HPDE6-E6E7 (cell line): ENCODE results near the gene XPA.

Source experiments
- DNase-seq: peaks from one replicate; pipeline ENCODE4 v3.0.0; 2011; ENCODE audit warnings: missing footprints; ENCODE audit errors: extremely low spot score

The XPA gene

DNA sequence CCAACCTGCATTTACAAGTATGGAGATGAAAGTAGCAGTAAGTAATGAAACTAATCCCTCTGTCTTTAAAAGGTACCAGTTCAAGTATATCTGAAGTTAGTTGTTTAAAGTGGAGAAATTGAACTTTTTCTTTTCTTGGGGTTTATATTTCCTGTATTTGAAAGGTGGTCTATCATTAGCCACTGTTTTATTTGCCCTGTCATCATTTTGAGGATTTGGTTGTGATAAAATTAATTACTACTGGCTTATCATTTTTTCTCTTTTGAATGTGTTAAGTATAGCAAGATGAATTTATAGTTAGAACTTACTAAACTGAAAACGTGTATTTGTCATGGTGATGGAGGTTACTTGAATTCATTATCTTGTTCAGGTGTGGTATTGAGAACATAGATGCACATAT lies 38.4 kb downstream of the XPA start:
- DNase-seq, result no peak

DNA sequence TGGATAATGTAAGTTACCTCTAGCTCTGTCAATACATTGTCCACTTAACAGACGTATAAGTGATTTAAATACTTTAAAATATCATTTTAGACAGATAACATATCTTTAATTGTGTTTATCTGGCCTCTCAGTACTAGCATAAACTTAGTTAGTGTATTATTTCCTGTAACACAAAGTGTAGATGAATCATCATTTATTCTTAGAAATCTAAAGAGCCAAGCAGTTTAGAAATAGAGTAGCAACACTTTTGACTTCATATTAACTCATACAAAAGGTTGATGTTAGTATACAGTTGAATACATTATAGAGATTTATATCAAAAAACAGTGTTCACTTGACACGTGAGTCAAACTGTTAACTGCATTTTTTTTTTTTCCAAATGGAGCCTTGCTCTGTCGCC lies 45.5 kb downstream of the XPA start:
- DNase-seq, result no peak

DNA sequence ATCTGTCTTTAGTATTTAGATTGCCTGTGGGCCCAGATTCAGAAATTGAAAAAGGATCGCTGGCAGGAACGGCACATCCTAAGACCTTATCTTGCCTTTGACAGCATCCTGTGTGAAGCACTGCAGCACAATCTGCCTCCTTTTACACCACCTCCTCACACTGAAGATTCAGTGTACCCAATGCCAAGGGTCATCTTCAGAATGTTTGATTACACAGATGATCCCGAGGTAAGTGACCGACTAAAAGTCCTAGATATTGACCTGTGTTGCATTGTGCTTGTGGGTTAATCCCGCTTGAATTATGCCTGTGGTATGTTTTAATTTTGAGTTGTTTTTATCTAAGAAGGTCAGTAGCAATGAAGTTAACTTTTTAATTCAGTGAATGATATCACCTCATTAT lies 49.1 kb downstream of the XPA start:
- no peak for DNase-seq

DNA sequence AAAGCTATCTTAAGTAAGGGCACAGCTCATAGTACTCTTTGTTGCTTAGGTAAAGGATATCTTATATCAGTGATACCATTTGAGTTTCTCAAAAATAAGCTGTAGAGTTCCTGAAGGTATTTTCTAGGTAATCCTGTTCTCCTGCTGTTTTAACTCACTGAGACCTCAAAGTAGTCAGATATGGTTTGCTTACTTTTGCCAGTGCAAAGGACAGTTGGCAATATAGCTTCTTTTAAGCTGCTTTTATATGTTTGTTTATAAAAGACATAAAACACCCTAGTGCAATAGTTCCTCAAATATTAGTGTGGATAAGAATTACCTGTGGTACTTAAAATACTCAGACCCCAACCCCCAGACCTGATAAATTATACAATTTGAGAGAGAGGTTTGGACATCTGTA lies 51.4 kb downstream of the XPA start:
- DNase-seq, result no peak

DNA sequence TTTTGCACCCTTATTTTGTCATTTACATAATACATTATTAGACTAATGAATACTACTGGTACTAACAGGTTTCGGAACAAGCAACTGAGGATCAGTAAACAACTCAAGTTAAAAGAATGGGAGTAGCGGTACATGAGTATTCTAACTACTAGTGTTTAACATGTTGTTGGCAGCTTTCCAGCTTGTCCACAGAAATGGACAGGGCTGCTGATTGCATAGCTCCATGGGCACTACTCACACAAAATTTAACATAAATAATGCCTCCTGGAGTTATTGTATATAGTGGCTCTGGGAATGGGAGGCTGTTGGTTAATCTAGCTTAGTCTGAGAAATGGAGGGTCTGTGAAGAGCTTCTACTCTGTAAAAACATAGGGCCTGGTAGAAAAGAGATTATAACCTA lies 56.8 kb downstream of the XPA start:
- no peak for DNase-seq

DNA sequence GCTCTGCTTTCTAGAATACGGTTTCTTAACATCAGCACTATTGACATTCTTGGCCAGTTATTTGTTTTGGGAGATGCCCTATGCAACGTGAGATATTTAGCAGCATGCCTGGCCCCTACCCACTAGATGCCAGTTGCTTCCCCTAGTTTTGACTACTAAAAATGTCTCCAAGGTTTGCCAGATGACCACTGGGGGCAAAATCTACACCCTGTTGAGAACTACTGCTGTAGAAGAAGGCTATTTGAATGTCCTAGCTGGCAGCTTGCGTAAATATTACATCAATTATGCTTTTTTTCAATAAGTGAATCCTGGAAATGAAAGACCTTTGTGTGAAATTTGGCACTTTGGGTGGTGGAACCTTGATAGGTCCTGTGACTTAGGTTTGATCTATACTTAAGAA lies 58.5 kb downstream of the XPA start:
- DNase-seq, result no peak

DNA sequence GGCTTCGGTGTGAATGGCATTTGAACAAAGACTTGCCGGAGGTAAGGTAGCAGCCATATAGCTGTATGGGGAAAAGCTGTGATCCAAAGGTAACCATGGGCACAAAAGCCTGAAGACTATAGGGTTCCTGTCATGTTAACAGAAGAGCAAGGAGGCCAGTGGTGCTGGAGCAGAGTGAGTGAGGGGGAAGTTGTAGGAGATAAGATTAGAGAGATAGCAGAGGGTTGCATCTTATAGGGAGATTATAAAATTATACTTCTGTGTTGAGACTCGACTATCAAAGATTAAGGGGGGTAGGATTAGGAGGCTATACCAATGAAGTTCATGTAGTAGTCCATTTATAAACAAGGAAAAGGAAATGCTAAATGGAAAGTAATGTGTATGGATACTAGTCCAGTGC lies 60.2 kb downstream of the XPA start:
- DNase-seq, result no peak

DNA sequence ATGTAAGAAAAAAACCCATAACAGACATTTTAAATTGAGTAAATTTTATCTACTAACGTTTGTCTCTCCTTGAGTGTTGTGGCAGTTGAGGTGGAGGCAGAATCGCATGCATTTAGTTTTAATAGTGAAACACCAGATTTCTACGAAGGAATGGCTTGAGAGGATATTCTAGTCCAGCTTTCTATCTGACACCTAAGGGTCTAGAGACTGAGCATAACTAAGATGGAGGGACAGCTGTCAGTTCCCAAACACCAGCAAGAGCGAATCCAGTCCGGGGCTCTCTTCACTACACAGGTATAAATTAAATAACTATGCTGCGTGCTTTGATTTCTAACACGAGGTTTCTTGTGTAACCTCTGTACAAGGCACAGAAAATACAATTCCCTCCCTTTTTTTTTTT lies 62.1 kb downstream of the XPA start:
- no peak for DNase-seq

DNA sequence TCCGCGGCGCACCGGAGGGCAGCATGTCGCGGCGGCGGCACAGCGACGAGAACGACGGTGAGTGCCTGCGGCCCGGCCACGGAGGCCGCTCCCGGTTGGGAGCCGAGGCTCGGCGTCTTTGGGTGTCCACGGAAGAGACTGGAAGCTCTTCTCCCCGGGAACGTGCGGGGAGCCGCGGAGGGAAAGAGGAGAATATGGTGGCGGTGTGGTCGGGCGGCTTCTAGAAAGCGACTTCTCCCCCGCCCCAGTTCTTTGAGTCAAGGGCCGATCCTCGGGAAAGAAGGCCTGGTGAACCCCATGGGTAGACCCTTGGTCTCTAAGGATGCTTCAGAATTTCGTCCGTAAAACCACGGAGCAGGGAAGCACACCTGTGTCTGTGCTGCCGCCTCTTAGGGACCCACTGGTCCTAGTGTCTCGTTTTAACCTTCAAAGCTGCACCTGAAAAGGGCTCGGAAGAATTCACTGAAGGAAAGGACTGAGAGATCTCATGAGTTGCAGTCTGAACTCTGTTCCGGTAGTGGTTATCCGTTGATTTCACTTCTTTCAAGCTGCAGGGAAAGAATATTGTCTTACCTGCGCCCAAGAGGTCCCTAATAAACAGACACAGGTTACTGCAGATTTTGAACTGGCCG lies 63.2 kb downstream of the XPA start:
- DNase-seq, result peak; percentile 11

DNA sequence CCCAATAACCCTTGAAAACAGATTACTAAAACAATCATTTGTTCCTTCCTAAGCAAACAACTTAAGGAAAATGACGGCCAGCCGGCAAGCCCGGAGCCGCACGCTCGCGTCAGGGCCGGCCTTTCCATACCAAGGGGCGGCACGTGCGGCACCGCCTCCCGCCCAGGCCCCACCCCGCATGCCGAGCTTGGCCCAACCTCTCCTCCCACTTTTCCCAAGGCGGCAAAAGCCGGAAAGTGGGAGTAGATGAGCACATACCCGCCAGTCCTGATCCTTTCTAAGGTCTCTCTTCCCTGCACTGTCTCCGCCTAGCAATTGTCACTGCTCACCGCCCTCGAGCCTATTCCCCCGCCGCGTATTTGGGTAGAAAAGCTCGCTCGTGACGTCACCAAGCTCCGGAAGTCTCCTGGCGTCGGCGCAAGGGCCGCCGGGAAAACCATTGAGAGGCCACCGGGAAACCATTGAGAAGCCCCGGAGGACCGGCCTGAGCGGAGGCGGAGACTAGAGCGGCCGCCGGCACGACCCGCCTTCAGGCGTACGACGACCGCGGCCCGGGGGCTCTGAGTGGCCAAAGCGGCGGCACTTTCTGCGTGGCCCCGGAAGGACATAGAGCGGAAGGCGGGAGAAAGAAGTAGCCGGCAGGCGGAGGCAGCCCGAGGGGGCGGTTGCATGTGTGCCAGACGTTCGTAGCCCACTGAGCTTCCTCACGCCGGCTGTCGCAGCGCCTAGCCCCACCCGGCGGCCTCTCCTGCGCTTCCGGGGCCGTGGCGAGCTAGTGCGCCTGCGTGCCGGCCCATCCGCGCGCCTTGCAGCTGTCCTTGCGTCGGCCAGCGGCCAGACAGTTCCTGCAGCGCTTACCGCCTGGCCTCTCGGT lies 63.9 kb downstream of the XPA start, which contains the start of the genes NCBP1 and TSTD2:
TSS of gene NCBP1 (plus strand) at position 837 of the 874 bp plus-strand sequence. CDS start 61 bp downstream, outside the sequence.
TSS of gene TSTD2 (minus strand) at position 384 of the 874 bp plus-strand sequence. CDS start 5,806 bp downstream, outside the sequence.
- peak; percentile 93 for DNase-seq

DNA sequence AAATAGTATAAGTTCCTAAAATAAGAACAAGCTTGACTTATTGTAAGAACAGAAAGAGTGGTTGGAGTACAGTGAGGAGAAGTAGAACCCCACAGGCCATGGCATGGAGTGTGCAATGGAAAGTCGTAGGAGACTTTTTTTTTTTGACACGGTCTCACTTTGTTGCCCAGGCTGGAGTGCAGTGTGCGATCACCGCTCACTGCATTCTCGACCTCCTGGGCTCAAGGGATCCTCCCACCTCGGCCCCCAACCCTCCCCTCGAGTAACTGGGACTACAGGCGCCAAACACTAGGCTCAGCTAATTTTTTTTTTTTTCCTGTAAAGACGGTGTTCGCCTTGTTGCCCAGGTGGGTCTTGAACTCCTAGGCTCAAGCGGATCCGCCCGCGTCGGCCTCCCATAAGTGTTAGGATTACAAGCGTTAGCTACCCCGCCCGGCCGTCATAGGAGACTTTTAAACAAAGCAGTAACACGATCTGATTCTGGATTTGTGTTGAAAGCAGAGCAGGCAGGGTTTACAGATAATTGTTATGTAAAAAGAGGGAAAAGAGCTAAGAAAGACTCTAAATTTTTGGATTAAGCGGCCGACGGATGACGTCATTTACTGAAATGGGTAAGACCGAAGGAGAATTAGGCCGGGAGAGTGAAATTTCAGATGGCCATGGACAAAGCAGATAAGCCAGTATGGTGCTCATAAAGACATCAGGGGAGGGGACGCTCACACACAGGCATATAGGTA lies 64.7 kb downstream of the XPA start:
- DNase-seq, result no peak

DNA sequence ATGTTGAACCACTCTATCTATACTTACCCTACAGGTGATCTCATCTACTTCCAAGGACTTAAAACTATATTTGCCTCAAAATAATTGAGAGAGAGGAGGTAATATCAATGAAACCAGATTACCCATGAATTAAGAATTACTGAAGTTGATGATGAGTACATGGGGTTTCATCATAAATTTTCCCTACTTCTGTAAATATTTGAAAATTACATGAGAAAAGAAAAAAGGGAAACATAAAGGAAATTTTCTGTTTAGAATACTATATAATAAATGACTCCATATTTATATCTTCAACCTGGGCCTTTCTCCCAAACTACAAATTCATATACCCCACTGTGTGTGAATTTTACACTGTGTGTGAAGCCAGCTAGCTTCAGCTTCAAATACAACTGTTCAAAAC lies 66.5 kb downstream of the XPA start:
- no peak for DNase-seq

DNA sequence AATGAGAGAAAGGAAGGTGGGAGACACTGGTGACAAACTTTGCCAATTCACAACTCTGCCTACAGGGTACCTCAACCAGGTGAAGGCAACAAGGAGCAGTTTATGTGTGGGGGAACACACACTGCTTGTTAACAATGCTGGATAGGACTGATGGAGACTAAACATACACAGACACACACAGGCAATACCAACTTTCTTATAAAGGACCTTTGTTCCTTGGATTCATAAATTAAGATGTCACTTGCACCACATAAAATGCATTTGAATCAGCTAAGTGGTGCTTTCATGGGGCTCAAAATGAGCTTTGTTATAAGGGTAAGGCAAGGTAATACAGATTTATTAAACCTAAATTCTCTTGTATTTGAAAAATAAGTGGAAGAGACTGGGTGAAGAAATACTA lies 68.0 kb downstream of the XPA start:
- DNase-seq, result no peak

DNA sequence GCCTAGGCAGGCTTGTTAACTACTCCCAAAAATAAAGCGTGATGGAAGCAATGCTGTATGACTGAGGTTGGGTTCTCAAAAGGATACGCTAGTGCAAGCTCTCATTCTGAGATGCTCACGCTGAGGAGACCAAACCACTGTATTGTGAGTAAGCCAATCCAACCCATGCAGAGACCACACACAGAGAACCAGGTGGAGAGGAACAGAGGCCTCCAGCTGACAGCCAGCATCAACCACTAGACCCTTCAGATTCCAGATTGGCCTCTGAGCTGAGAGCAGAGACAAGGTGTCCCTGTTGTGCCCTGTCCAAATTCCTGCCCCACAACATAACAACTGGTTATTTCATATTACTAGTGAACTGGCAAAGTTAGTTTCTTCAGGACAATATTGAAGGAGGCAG lies 68.5 kb downstream of the XPA start:
- no peak for DNase-seq

DNA sequence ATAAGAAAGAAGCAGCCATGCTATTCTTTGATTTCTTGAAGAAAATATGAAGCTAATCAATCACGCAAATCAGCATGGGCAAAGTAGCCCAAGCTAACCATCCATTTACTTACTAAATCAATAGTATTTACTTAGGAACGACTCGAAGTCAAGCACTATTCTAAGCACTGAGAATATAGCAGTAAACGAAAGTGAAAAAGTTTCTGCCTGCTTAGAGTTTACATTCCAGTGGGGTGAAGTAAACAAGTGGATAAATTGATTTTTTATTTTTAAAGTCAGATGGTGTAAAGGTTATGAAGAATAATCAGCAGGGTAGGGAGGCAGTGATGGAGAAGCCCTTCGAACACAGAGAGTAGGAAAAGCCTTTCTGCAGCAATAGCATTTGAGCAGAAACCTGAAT lies 69.5 kb downstream of the XPA start:
- DNase-seq, result no peak

DNA sequence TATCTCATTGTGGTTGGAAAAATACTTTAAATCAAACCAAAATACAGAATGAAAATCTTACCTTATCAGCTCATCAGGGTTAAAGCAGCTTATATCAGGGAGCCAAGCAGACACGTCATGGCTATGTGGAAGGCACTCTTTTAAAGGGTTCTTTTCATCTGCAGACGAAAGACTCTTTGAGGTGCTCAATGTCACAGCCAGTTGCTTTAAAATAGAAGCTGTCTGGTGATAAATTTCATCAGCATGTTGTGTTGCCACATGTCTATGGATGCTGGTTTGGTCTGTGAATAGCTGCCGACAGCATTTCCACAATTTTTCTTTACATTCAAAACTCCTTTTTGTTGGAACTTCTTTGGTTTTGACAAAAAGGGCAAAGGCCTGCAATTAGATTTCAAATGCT lies 71.5 kb downstream of the XPA start:
- DNase-seq, result no peak
